GM18507 (cell line): ENCODE measurements around the gene ANK2.
A peak's percentile ranks its signal among the peaks of the same experiment; 100 is the strongest.

Experiments used
- DNase-seq: peaks from one replicate; pipeline ENCODE4 v3.0.0; 2011; ENCODE audit warnings: low read depth; ENCODE audit not compliant: insufficient read length; ENCODE audit errors: extremely low spot score
- FAIRE-seq: peaks from 2 replicates; lab custom pipeline; 2011; peaks lifted over from hg19 to GRCh38; lab: Jason Lieb, UNC

ANK2 gene

GRCh38 chr4:113263274-113263673 lies 213.8 kb downstream of the ANK2 start:
- FAIRE-seq: no peak
- DNase-seq: no peak

DNA sequence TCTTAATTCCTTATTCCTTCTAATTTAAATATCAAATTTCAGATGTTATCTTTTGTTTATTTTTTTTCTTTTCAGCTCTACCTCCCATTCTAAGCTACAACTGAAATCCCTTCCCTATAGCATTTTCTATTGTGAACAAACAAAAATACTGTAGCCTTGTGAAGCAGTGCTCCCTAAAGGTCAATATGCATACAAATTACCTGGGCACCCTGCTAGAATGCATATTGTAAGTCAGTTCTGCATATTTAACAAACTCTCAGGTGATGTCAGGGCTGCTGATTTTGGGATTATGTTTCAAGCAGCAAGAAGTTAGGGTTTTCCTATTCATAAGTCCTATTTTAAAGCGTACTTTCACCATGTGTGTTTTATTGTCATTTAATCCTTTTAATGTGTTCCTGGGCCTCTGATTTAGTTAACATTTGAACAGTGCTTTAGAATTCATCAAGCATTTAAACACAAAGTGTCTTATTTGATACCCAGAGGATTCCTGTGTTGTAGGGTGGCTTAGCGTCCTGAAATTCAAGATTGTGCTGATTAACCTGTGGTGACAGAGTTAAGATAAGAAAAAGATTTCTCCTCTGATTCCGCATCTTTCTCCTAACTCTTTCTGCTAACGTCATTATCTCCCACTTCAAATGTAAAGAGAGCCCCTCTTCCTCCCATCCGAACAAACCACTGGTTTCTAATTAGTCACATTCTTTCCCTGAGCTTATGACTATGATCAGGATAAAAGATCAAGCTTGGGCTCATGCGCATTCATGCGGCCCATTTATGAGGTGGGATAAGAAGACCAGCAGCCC lies 221.3 kb downstream of the ANK2 start:
- DNase-seq (no peak), FAIRE-seq (no peak)

DNA sequence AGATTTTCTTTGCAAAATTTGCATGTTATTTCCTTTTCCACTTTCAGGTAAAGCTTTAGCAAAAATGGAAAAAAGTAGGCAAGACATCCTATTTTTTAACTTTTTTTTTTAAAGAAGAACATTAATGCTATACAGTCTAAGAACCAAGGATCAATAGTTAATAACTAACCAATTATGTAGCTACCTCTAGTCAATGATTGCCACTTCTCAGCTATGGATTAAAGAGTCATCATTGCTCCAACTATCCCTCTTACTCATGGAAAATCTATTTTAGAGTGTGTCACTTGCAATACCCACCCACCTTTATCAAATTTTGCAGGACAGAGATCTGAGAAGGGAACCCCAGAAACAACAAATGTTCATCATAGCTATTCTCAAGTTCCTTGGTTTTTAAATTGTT lies 223.1 kb downstream of the ANK2 start:
- FAIRE-seq (no peak), DNase-seq (no peak)

GRCh38 chr4:113273721-113274220 lies 224.3 kb downstream of the ANK2 start:
- DNase-seq: no peak
- no peak for FAIRE-seq

- FAIRE-seq (no peak), DNase-seq (no peak)
Observed at GRCh38 chr4:113276464-113277170, 227.2 kb downstream of the ANK2 start.

GRCh38 chr4:113278324-113278934 lies 229.0 kb downstream of the ANK2 start:
- DNase-seq (peak; percentile 25), FAIRE-seq (peak; percentile 84)

GRCh38 chr4:113285501-113285900 lies 236.0 kb downstream of the ANK2 start:
- DNase-seq (no peak), FAIRE-seq (no peak)

GRCh38 chr4:113288257-113288656 lies 238.8 kb downstream of the ANK2 start:
- FAIRE-seq (no peak), DNase-seq (no peak)

DNA sequence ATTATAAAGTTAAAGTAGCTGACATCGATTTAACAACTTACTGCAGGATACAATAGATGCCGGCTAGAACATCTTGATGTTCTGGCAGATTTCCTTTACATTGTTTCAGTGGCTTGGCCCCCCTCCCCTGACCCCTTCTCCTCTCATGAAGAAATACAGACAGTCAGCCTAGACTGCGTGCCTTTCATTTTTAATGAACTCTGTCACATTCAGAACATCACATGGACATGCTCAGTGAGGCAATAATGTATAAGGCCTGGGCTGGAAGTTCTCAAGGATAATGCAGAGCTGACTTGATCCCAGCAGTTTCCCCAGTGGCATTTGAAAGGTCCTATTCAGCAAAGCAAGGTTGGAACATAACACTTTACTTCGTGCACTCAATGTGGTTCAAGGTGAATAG lies 239.2 kb downstream of the ANK2 start:
- no peak for FAIRE-seq
- DNase-seq: no peak

GRCh38 chr4:113289766-113290165 lies 240.3 kb downstream of the ANK2 start:
- FAIRE-seq (no peak), DNase-seq (no peak)

DNA sequence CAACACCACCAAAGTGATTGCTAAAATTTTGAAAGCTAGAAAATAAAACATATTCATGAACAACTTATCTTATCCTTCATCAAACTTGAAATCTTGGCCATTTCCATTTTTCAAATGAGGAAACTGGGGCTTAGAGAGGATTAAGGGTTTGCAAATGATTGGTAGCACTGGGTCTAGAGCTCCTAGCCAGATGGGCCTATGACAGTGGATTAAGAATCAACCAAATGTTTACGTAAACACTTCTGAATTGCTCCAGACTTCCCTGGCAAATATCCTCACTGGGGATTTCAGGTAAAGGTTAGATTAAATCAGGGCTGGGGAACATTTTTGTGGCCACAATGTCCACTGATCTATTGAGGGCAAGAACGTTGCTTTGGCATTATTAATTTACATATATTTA lies 241.2 kb downstream of the ANK2 start:
- DNase-seq (no peak), FAIRE-seq (no peak)

DNA sequence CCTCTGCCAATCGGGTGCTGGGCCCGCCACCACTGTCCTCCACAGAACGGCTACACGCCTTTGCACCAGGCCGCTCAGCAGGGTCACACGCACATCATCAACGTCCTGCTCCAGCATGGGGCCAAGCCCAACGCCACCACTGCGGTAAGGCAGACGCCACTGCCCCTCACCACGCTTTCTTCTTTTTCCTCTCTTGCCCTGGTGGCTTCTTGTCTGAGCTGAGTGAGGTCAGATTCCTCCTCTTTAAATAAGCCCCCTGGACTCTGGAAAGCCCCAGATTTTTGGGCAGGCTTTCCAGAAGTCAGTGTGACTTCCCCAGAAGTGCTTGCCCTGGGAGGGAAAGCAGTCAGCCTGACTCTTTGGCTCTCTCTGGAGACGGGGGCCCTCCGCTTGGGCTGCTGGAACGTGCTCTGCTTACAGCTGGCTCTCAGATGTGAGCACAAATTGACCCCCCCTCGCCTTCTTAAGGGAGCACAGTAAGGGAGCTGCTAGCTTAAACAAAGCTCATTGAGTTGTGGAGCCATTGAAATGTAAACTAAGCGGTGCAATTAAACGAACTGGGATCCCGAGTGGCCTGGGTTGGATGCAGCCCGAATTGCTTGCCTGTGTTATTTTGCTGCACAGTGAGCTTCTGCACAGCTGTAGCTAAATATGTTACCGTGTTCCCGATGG lies 243.1 kb downstream of the ANK2 start:
- DNase-seq: no peak
- no peak for FAIRE-seq

DNA sequence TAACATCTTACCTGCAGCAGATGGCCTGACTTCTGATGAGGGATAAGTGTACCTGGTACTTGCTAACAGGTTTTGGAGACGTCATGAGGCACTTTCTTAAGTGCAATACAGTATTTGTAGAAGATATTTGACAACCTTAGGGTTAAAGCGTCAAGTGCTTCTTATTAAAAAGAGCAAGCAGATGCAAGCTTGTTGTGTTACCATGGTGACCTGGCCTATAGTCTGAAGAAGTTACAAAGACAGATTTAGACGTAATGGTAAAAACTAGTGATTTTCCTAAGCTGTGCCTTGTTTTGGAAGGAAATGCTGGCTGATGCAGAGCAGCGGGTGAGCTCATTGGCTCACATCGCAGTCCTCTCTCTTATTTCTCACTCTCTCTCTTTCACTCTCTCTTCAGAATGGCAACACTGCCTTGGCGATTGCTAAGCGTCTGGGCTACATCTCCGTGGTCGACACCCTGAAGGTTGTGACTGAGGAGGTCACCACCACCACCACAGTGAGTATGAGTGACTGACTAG lies 243.6 kb downstream of the ANK2 start:
- no peak for FAIRE-seq
- no peak for DNase-seq

DNA sequence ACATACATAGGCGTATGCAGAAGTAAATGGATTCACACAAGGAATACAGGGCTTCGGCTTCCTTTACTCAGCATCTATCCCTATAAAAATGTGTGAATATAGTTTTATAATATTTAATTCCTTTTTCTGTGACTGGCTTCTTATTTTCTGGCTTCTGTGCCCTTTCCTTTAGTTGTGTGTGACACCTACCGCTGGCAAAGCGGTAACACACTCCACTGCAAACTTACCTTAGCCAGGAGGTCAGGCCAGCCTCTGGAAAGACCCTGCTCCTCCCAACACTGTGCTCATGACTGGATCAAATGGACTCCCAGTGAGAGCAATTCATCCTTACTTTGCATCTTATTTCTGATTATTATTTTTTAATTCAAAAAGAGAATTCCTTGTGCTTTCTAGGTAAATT lies 244.2 kb downstream of the ANK2 start:
- no peak for DNase-seq
- no peak for FAIRE-seq

GRCh38 chr4:113294908-113295307 lies 245.5 kb downstream of the ANK2 start:
- FAIRE-seq (no peak), DNase-seq (no peak)

DNA sequence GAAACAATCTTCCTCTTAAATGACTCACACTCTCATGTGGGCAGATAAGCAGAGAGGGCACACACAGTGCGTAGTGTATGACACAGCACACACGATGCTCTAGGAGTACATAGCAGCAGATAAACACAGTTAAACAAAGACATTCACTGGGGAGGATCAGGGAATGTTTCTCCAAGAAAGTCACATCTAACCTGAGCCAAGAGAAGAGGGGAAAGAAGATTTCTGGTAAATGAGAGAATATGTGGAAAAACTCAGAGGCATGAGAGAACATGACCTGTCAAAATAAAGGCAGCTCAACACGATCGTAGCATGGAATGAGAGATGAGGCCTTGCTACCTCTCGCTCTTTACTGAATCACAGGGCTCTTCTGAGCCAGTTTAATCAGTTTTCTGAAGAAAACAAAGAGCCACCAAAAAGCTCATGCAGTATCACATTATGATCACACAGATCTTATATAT lies 251.0 kb downstream of the ANK2 start:
- FAIRE-seq (no peak), DNase-seq (no peak)

DNA sequence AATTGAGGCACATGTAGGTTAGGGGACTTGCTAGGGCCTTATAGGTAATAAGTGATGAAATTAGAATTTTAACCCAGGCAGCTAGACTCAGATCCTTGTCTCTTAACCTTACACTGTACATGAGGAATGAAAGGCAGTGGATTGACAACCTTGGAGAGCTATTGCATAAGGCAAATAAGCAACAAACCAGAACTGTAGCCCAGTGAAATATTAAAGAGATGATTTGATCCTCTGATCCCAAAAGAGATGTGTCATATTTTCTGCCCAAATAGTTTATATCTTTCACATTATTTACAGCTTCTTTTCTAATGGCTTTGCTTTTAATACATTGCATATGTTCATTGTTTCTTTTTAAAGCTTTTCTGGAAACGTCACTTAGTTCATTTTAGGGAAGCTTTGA lies 252.6 kb downstream of the ANK2 start:
- no peak for FAIRE-seq
- DNase-seq: no peak

DNA sequence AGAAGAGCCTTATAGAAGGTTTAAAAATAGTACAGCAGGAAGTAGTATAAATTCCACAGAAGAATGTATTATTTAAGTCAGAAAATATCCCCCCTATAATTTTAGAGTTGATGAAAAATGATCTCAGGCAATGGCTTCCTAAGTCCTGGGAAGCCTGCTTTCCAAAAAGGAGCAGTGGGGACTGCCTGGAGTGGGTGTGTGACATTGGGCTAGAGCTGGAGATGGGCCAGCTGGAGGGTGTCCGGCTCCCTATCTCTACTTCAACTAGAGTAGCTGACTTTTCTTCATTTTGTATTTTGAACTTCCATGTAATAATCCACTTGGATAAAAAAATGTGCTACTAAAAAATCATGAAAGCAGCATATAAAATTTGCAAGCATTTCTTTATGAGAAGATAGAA lies 253.9 kb downstream of the ANK2 start:
- no peak for DNase-seq
- FAIRE-seq: no peak

- no peak for DNase-seq
- no peak for FAIRE-seq
Observed at GRCh38 chr4:113311047-113311446, 261.6 kb downstream of the ANK2 start.

GRCh38 chr4:113312529-113312928 lies 263.1 kb downstream of the ANK2 start:
- FAIRE-seq (no peak), DNase-seq (no peak)
